Fibroblast of skin of left biceps (primary cell): ENCODE results near the gene TMEM185B.
"Not testable (repeated sequence)": the region's sequence is repeated elsewhere in the genome, so short reads cannot be mapped to it uniquely, and the experiment has no call there.

ENCODE experiments used
- DNase-seq, 2 experiments: peaks; one replicate each; pipeline ENCODE4 v3.0.0-alpha.2; 2013; ENCODE audit warnings: low read depth in 2 of 2

The TMEM185B gene

GRCh38 chr2:120251880-120252224 lies 28.7 kb upstream of the TMEM185B start:
- DNase-seq, result no peak

- no peak for DNase-seq
These were observed 27.9 kb upstream of the TMEM185B start for GRCh38 chr2:120251078-120251477.

- no peak for DNase-seq
These were observed 27.4 kb upstream of the TMEM185B start for GRCh38 chr2:120250640-120251039.

GRCh38 chr2:120247851-120248250 lies 24.7 kb upstream of the TMEM185B start:
- DNase-seq, result no peak

GRCh38 chr2:120246546-120247300 lies 23.5 kb upstream of the TMEM185B start:
- DNase-seq, result no peak

GRCh38 chr2:120245520-120246332 lies 22.5 kb upstream of the TMEM185B start:
- no peak for DNase-seq

GRCh38 chr2:120244656-120245519 lies 21.7 kb upstream of the TMEM185B start:
- DNase-seq, result no peak

GRCh38 chr2:120243875-120244553 lies 20.8 kb upstream of the TMEM185B start:
- no peak for DNase-seq

- DNase-seq, result no peak
These were observed 20.0 kb upstream of the TMEM185B start for GRCh38 chr2:120243211-120243610.

- DNase-seq, result no peak
These were observed 18.5 kb upstream of the TMEM185B start for GRCh38 chr2:120241684-120242083.

GRCh38 chr2:120240901-120241429 lies 17.8 kb upstream of the TMEM185B start:
- DNase-seq, result no peak

GRCh38 chr2:120239488-120240287 lies 16.5 kb upstream of the TMEM185B start:
- peak in 1 of 2 experiments; percentile 52 for DNase-seq

- no peak for DNase-seq
These were observed 15.7 kb upstream of the TMEM185B start for GRCh38 chr2:120238728-120239487.

GRCh38 chr2:120237491-120237902 lies 14.3 kb upstream of the TMEM185B start:
- no peak for DNase-seq

- DNase-seq, result no peak
These were observed 13.6 kb upstream of the TMEM185B start for GRCh38 chr2:120236791-120237190.

GRCh38 chr2:120236316-120236715 lies 13.1 kb upstream of the TMEM185B start:
- DNase-seq, result no peak

- no peak for DNase-seq
These were observed 12.5 kb upstream of the TMEM185B start for GRCh38 chr2:120235681-120236080.

GRCh38 chr2:120235158-120235557 lies 12.0 kb upstream of the TMEM185B start:
- DNase-seq, result not testable (repeated sequence)

GRCh38 chr2:120233292-120233691 lies 10.1 kb upstream of the TMEM185B start:
- DNase-seq, result no peak
